ENCODE data around the gene AKR1B1.
A peak's percentile ranks its signal among the peaks of the same experiment; 100 is the strongest.

The AKR1B1 gene

GRCh38 chr7:134502463-134503371 is 43.8 kb upstream of the AKR1B1 start:
- Histone ChIP-seq H3K27me3 (ENCODE audit: control insufficient read depth in 1 of 2, insufficient read depth in 1 of 2, low read length in 2 of 2) (no peaks in the 10 kb centered on the region), H3K14ac (ENCODE audit: low read length in 2 of 2) (no peak overlapping the region), H3K9me3 (ENCODE audit: control insufficient read depth, low read length) (no peaks in the 10 kb centered on the region), H3K36me3 (ENCODE audit: control insufficient read depth in 1 of 2, insufficient read depth in 2 of 2, low read depth in 1 of 2, low read length in 2 of 2) (no peaks in the 10 kb centered on the region), H2BK120ac (ENCODE audit: low read depth, low read length) (no peak overlapping the region), H3K9ac (ENCODE audit: low read length) (peak overlapping the region; percentile 22), H4K91ac (ENCODE audit: low read length) (no peak overlapping the region), H2BK15ac (ENCODE audit: low read depth, poor library complexity, severe bottlenecking) (no peak overlapping the region), H4K8ac (ENCODE audit: low read length) (peak overlapping the region; percentile 19), H2AK5ac (ENCODE audit: low read length, severe bottlenecking) (no peak overlapping the region), H2AFZ (ENCODE audit: low read depth, low read length) (no peak overlapping the region), H3K4ac (ENCODE audit: low read depth in 1 of 2, low read length in 2 of 2) (no peak overlapping the region), H2BK12ac (ENCODE audit: low read length in 2 of 2) (no peak overlapping the region), H3K79me1 (replicated peaks; ENCODE audit: low read length, poor library complexity, severe bottlenecking) (no peaks in the 10 kb centered on the region), H2BK5ac (ENCODE audit: low read depth, low read length, poor library complexity, severe bottlenecking) (no peak overlapping the region), H3K4me2 (ENCODE audit: low read length, poor library complexity, severe bottlenecking) (no peak overlapping the region), H3K23ac (ENCODE audit: low read length in 2 of 2) (no peak overlapping the region), H3K27ac (ENCODE audit: low read length, poor library complexity, severe bottlenecking) (no peak overlapping the region), H3K18ac (ENCODE audit: low read depth in 1 of 2, low read length in 2 of 2) (no peak overlapping the region), H3K4me3 (ENCODE audit: insufficient read depth in 1 of 2, low read depth in 1 of 2, low read length in 2 of 2) (no peak overlapping the region), H3K4me1 (ENCODE audit: control insufficient read depth, insufficient read depth, low read depth, low read length) (peaks cover 2% of the 10 kb centered on the region)
- DNase-seq: peak; percentile 56
- 85% methylated on average over 2 of the region's 3 CpGs for WGBS

- no peaks in the 10 kb centered on the region for H3K79me1 ChIP-seq (replicated peaks; ENCODE audit: low read length, poor library complexity, severe bottlenecking)
- no peak overlapping the region for H2AFZ ChIP-seq (ENCODE audit: low read depth, low read length)
- no peak overlapping the region for H2AK5ac ChIP-seq (ENCODE audit: low read length, severe bottlenecking)
- H4K8ac ChIP-seq (ENCODE audit: low read length): no peak overlapping the region
- H3K18ac ChIP-seq (ENCODE audit: low read depth in 1 of 2, low read length in 2 of 2): no peak overlapping the region
- H3K27ac ChIP-seq (ENCODE audit: low read length, poor library complexity, severe bottlenecking): no peak overlapping the region
- H3K4ac ChIP-seq (ENCODE audit: low read depth in 1 of 2, low read length in 2 of 2): no peak overlapping the region
- WGBS: 97% methylated on average over 3 of the region's 5 CpGs
- no peaks in the 10 kb centered on the region for H3K9me3 ChIP-seq (ENCODE audit: control insufficient read depth, low read length)
- H3K4me3 ChIP-seq (ENCODE audit: insufficient read depth in 1 of 2, low read depth in 1 of 2, low read length in 2 of 2): no peak overlapping the region
- H2BK5ac ChIP-seq (ENCODE audit: low read depth, low read length, poor library complexity, severe bottlenecking): no peak overlapping the region
- H3K4me2 ChIP-seq (ENCODE audit: low read length, poor library complexity, severe bottlenecking): no peak overlapping the region
- no peak overlapping the region for H2BK15ac ChIP-seq (ENCODE audit: low read depth, poor library complexity, severe bottlenecking)
- no peak overlapping the region for H3K9ac ChIP-seq (ENCODE audit: low read length)
- H3K14ac ChIP-seq (ENCODE audit: low read length in 2 of 2): no peak overlapping the region
- H4K91ac ChIP-seq (ENCODE audit: low read length): no peak overlapping the region
- DNase-seq: no peak
- peaks cover 2% of the 10 kb centered on the region for H3K4me1 ChIP-seq (ENCODE audit: control insufficient read depth, insufficient read depth, low read depth, low read length)
- no peak overlapping the region for H3K23ac ChIP-seq (ENCODE audit: low read length in 2 of 2)
- H2BK120ac ChIP-seq (ENCODE audit: low read depth, low read length): no peak overlapping the region
- H3K27me3 ChIP-seq (ENCODE audit: control insufficient read depth in 1 of 2, insufficient read depth in 1 of 2, low read length in 2 of 2): no peaks in the 10 kb centered on the region
- H2BK12ac ChIP-seq (ENCODE audit: low read length in 2 of 2): no peak overlapping the region
- H3K36me3 ChIP-seq (ENCODE audit: control insufficient read depth in 1 of 2, insufficient read depth in 2 of 2, low read depth in 1 of 2, low read length in 2 of 2): no peaks in the 10 kb centered on the region
These were observed 42.1 kb upstream of the AKR1B1 start for GRCh38 chr7:134500982-134501381.

GRCh38 chr7:134500406-134500805 is 41.5 kb upstream of the AKR1B1 start:
- Histone ChIP-seq H2BK12ac (ENCODE audit: low read length in 2 of 2) (no peak overlapping the region), H2BK5ac (ENCODE audit: low read depth, low read length, poor library complexity, severe bottlenecking) (no peak overlapping the region), H3K79me1 (replicated peaks; ENCODE audit: low read length, poor library complexity, severe bottlenecking) (no peaks in the 10 kb centered on the region), H4K8ac (ENCODE audit: low read length) (no peak overlapping the region), H3K4me3 (ENCODE audit: insufficient read depth in 1 of 2, low read depth in 1 of 2, low read length in 2 of 2) (no peak overlapping the region), H3K18ac (ENCODE audit: low read depth in 1 of 2, low read length in 2 of 2) (no peak overlapping the region), H3K27me3 (ENCODE audit: control insufficient read depth in 1 of 2, insufficient read depth in 1 of 2, low read length in 2 of 2) (no peaks in the 10 kb centered on the region), H2AFZ (ENCODE audit: low read depth, low read length) (no peak overlapping the region), H2BK15ac (ENCODE audit: low read depth, poor library complexity, severe bottlenecking) (no peak overlapping the region), H2AK5ac (ENCODE audit: low read length, severe bottlenecking) (no peak overlapping the region), H3K4ac (ENCODE audit: low read depth in 1 of 2, low read length in 2 of 2) (no peak overlapping the region), H3K27ac (ENCODE audit: low read length, poor library complexity, severe bottlenecking) (no peak overlapping the region), H4K91ac (ENCODE audit: low read length) (no peak overlapping the region), H3K9me3 (ENCODE audit: control insufficient read depth, low read length) (no peaks in the 10 kb centered on the region), H2BK120ac (ENCODE audit: low read depth, low read length) (no peak overlapping the region), H3K36me3 (ENCODE audit: control insufficient read depth in 1 of 2, insufficient read depth in 2 of 2, low read depth in 1 of 2, low read length in 2 of 2) (no peaks in the 10 kb centered on the region), H3K9ac (ENCODE audit: low read length) (no peak overlapping the region), H3K23ac (ENCODE audit: low read length in 2 of 2) (no peak overlapping the region), H3K4me1 (ENCODE audit: control insufficient read depth, insufficient read depth, low read depth, low read length) (peaks cover 2% of the 10 kb centered on the region), H3K14ac (ENCODE audit: low read length in 2 of 2) (no peak overlapping the region), H3K4me2 (ENCODE audit: low read length, poor library complexity, severe bottlenecking) (no peak overlapping the region)
- WGBS: 78% methylated on average over 2 of the region's 2 CpGs
- no peak for DNase-seq

GRCh38 chr7:134495546-134495945 is 36.6 kb upstream of the AKR1B1 start:
- no peaks in the 10 kb centered on the region for H3K9me3 ChIP-seq (ENCODE audit: control insufficient read depth, low read length)
- H3K36me3 ChIP-seq (ENCODE audit: control insufficient read depth in 1 of 2, insufficient read depth in 2 of 2, low read depth in 1 of 2, low read length in 2 of 2): no peaks in the 10 kb centered on the region
- no peak overlapping the region for H3K4me2 ChIP-seq (ENCODE audit: low read length, poor library complexity, severe bottlenecking)
- no peak overlapping the region for H2BK12ac ChIP-seq (ENCODE audit: low read length in 2 of 2)
- H3K4me3 ChIP-seq (ENCODE audit: insufficient read depth in 1 of 2, low read depth in 1 of 2, low read length in 2 of 2): no peak overlapping the region
- no peak overlapping the region for H3K14ac ChIP-seq (ENCODE audit: low read length in 2 of 2)
- H3K4ac ChIP-seq (ENCODE audit: low read depth in 1 of 2, low read length in 2 of 2): no peak overlapping the region
- no peak overlapping the region for H4K8ac ChIP-seq (ENCODE audit: low read length)
- H2BK120ac ChIP-seq (ENCODE audit: low read depth, low read length): no peak overlapping the region
- H2AK5ac ChIP-seq (ENCODE audit: low read length, severe bottlenecking): no peak overlapping the region
- no peak overlapping the region for H4K91ac ChIP-seq (ENCODE audit: low read length)
- no peak overlapping the region for H3K27ac ChIP-seq (ENCODE audit: low read length, poor library complexity, severe bottlenecking)
- H3K9ac ChIP-seq (ENCODE audit: low read length): no peak overlapping the region
- H3K27me3 ChIP-seq (ENCODE audit: control insufficient read depth in 1 of 2, insufficient read depth in 1 of 2, low read length in 2 of 2): no peaks in the 10 kb centered on the region
- no peak overlapping the region for H2BK15ac ChIP-seq (ENCODE audit: low read depth, poor library complexity, severe bottlenecking)
- H3K79me1 ChIP-seq (replicated peaks; ENCODE audit: low read length, poor library complexity, severe bottlenecking): no peaks in the 10 kb centered on the region
- H2AFZ ChIP-seq (ENCODE audit: low read depth, low read length): no peak overlapping the region
- H2BK5ac ChIP-seq (ENCODE audit: low read depth, low read length, poor library complexity, severe bottlenecking): no peak overlapping the region
- H3K4me1 ChIP-seq (ENCODE audit: control insufficient read depth, insufficient read depth, low read depth, low read length): no peaks in the 10 kb centered on the region
- no peak overlapping the region for H3K23ac ChIP-seq (ENCODE audit: low read length in 2 of 2)
- no CpG with 5 or more reads among the region's 1 CpG for WGBS
- H3K18ac ChIP-seq (ENCODE audit: low read depth in 1 of 2, low read length in 2 of 2): no peak overlapping the region
- no peak for DNase-seq
